WTC11 (cell line): Measurements from ENCODE around the gene STYK1. TPM values are rescaled to one million over a fixed set of nuclear protein-coding genes. Genes with fewer than 3 reads are reported as not detected.

Experiments used
- ATAC-seq: fragments of 200-7000 bp; cut with Tn5 transposase; 2 replicates; pipeline ENCODE4 v1.10.0; 2021; ENCODE audit warnings: mild to moderate bottlenecking, moderate library complexity
- CTCF ChIA-PET: fragments of 300-600 bp; sonication (Branson Sonifier 250); formaldehyde crosslinking; loops from one replicate; lab custom pipeline; 2021; ENCODE audit warnings: antibody characterized with exemption; lab: Charles Lee
- POLR2A ChIA-PET: fragments of 350-600 bp; sonication (Branson Sonifier 250); formaldehyde crosslinking; loops from one replicate; lab custom pipeline; 2021; ENCODE audit warnings: antibody characterized with exemption; lab: Charles Lee
- DNase-seq: peaks from one replicate; pipeline ENCODE4 v3.0.0; 2021; ENCODE audit warnings: low spot score
- H3K27ac Mint-ChIP-seq: 2 replicates; pipeline ENCODE4 v1.8.0; 2021; ENCODE audit warnings: mixed read lengths
- H3K27me3 Mint-ChIP-seq: 2 replicates; pipeline ENCODE4 v1.8.0; 2021; ENCODE audit warnings: low read depth, mild to moderate bottlenecking, moderate library complexity, mixed read lengths
- H3K36me3 Mint-ChIP-seq: 2 replicates; pipeline ENCODE4 v1.8.0; 2021; ENCODE audit warnings: mixed read lengths
- H3K4me1 Mint-ChIP-seq: 2 replicates; pipeline ENCODE4 v1.8.0; 2022; ENCODE audit warnings: mixed read lengths
- H3K4me3 Mint-ChIP-seq: 2 replicates; pipeline ENCODE4 v1.8.0; 2021; ENCODE audit warnings: mild to moderate bottlenecking, moderate library complexity, mixed read lengths
- H3K9me3 Mint-ChIP-seq: 2 replicates; pipeline ENCODE4 v1.8.0; 2021; ENCODE audit warnings: mixed read lengths
- ESRRA ChIP-seq: sonication (generic); formaldehyde crosslinking; IDR thresholded peaks from 2 replicates; pipeline ENCODE4 v1.8.1; 2022; ENCODE audit warnings: mild to moderate bottlenecking, missing genetic modification reagents, borderline replicate concordance
- GTF2I ChIP-seq: fragments of 250-450 bp; sonication (Bioruptor Pico); conservative IDR thresholded peaks from 2 replicates; pipeline ENCODE4 v1.4.0; 2021; ENCODE audit warnings: mild to moderate bottlenecking
- RELA ChIP-seq: sonication (generic); formaldehyde crosslinking; IDR thresholded peaks from 2 replicates; pipeline ENCODE4 v1.8.1; 2022; ENCODE audit warnings: missing genetic modification reagents, mild to moderate bottlenecking, borderline replicate concordance
- RORB ChIP-seq: fragments of 250-450 bp; sonication (Bioruptor Pico); IDR thresholded peaks from 2 replicates; pipeline ENCODE4 v1.9.0; 2021; ENCODE audit warnings: mild to moderate bottlenecking
- TEAD4 ChIP-seq: sonication (generic); formaldehyde crosslinking; IDR thresholded peaks from 2 replicates; pipeline ENCODE4 v1.8.0; 2022; ENCODE audit warnings: mild to moderate bottlenecking, missing genetic modification reagents
- total RNA-seq: library from RNA; stranded (reverse); gene quantifications from 3 replicates; pipeline ENCODE4 v1.2.3, GENCODE V29; 2021
- TF ChIP-seq, protein P1 (sequence below): sonication (generic); formaldehyde crosslinking; IDR thresholded peaks from 2 replicates; pipeline ENCODE4 v1.8.1; 2023; ENCODE audit warnings: mild to moderate bottlenecking, missing genetic modification reagents, borderline replicate concordance
- TF ChIP-seq, protein P2 (sequence below): sonication (generic); formaldehyde crosslinking; conservative IDR thresholded peaks from 2 replicates; pipeline ENCODE4 v1.8.1; 2023; ENCODE audit warnings: mild to moderate bottlenecking, low read depth, missing genetic modification reagents, moderate library complexity
- TF ChIP-seq, protein P3 (sequence below): sonication (generic); formaldehyde crosslinking; IDR thresholded peaks from 2 replicates; pipeline ENCODE4 v1.8.0; 2023; ENCODE audit warnings: missing genetic modification reagents, mild to moderate bottlenecking, borderline replicate concordance
- TF ChIP-seq, protein P4 (sequence below): sonication (generic); formaldehyde crosslinking; IDR thresholded peaks from 2 replicates; pipeline ENCODE4 v1.8.1; 2023; ENCODE audit warnings: mild to moderate bottlenecking, missing genetic modification reagents
- TF ChIP-seq, protein P5 (sequence below): sonication (generic); formaldehyde crosslinking; IDR thresholded peaks from 2 replicates; pipeline ENCODE4 v1.8.0; 2023; ENCODE audit warnings: mild to moderate bottlenecking, missing genetic modification reagents

Gene STYK1
- total RNA-seq, 1 experiment from 2014 or later = 1.6 TPM

DNA sequence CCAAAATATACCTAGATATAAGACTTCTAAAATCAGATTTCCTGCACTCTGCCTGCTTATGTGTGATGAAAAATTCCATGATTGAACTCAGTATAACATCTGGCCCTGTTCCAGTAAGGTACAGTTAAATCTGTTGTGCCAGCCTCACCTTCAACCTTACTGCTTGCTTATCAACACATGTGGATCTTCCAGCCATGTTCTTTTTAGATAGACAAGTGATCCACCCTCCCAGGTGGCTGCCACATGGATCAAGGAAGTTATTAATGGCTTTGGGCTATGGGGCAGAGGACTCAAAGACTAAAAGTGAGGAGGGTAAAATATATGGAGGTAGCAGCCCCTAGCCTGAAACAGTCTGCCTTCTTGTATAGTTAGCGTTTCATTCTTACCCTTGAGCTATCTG is 35.1 kb downstream of the STYK1 start:
- CTCF ChIA-PET = no interaction called here
- ATAC-seq = no peak
- Mint-ChIP-seq H3K4me1 (peaks cover 11% of the 10 kb centered on the region), H3K9me3 (no peaks in the 10 kb centered on the region), H3K4me3 (no peak overlapping the region), H3K27ac (no peak overlapping the region), H3K36me3 (no peaks in the 10 kb centered on the region), H3K27me3 (no peaks in the 10 kb centered on the region)
- no peak for TF ChIP-seq ESRRA
- TF ChIP-seq, protein P1, sequence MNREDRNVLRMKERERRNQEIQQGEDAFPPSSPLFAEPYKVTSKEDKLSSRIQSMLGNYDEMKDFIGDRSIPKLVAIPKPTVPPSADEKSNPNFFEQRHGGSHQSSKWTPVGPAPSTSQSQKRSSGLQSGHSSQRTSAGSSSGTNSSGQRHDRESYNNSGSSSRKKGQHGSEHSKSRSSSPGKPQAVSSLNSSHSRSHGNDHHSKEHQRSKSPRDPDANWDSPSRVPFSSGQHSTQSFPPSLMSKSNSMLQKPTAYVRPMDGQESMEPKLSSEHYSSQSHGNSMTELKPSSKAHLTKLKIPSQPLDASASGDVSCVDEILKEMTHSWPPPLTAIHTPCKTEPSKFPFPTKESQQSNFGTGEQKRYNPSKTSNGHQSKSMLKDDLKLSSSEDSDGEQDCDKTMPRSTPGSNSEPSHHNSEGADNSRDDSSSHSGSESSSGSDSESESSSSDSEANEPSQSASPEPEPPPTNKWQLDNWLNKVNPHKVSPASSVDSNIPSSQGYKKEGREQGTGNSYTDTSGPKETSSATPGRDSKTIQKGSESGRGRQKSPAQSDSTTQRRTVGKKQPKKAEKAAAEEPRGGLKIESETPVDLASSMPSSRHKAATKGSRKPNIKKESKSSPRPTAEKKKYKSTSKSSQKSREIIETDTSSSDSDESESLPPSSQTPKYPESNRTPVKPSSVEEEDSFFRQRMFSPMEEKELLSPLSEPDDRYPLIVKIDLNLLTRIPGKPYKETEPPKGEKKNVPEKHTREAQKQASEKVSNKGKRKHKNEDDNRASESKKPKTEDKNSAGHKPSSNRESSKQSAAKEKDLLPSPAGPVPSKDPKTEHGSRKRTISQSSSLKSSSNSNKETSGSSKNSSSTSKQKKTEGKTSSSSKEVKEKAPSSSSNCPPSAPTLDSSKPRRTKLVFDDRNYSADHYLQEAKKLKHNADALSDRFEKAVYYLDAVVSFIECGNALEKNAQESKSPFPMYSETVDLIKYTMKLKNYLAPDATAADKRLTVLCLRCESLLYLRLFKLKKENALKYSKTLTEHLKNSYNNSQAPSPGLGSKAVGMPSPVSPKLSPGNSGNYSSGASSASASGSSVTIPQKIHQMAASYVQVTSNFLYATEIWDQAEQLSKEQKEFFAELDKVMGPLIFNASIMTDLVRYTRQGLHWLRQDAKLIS (CRISPR knock-in tag) = no peak
- no peak for TF ChIP-seq GTF2I (CRISPR knock-in tag)
- TF ChIP-seq RELA = no peak
- TF ChIP-seq RORB (CRISPR knock-in tag) = no peak
- TF ChIP-seq, protein P2, sequence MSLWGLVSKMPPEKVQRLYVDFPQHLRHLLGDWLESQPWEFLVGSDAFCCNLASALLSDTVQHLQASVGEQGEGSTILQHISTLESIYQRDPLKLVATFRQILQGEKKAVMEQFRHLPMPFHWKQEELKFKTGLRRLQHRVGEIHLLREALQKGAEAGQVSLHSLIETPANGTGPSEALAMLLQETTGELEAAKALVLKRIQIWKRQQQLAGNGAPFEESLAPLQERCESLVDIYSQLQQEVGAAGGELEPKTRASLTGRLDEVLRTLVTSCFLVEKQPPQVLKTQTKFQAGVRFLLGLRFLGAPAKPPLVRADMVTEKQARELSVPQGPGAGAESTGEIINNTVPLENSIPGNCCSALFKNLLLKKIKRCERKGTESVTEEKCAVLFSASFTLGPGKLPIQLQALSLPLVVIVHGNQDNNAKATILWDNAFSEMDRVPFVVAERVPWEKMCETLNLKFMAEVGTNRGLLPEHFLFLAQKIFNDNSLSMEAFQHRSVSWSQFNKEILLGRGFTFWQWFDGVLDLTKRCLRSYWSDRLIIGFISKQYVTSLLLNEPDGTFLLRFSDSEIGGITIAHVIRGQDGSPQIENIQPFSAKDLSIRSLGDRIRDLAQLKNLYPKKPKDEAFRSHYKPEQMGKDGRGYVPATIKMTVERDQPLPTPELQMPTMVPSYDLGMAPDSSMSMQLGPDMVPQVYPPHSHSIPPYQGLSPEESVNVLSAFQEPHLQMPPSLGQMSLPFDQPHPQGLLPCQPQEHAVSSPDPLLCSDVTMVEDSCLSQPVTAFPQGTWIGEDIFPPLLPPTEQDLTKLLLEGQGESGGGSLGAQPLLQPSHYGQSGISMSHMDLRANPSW (CRISPR knock-in tag) = no peak
- TF ChIP-seq, protein P3, sequence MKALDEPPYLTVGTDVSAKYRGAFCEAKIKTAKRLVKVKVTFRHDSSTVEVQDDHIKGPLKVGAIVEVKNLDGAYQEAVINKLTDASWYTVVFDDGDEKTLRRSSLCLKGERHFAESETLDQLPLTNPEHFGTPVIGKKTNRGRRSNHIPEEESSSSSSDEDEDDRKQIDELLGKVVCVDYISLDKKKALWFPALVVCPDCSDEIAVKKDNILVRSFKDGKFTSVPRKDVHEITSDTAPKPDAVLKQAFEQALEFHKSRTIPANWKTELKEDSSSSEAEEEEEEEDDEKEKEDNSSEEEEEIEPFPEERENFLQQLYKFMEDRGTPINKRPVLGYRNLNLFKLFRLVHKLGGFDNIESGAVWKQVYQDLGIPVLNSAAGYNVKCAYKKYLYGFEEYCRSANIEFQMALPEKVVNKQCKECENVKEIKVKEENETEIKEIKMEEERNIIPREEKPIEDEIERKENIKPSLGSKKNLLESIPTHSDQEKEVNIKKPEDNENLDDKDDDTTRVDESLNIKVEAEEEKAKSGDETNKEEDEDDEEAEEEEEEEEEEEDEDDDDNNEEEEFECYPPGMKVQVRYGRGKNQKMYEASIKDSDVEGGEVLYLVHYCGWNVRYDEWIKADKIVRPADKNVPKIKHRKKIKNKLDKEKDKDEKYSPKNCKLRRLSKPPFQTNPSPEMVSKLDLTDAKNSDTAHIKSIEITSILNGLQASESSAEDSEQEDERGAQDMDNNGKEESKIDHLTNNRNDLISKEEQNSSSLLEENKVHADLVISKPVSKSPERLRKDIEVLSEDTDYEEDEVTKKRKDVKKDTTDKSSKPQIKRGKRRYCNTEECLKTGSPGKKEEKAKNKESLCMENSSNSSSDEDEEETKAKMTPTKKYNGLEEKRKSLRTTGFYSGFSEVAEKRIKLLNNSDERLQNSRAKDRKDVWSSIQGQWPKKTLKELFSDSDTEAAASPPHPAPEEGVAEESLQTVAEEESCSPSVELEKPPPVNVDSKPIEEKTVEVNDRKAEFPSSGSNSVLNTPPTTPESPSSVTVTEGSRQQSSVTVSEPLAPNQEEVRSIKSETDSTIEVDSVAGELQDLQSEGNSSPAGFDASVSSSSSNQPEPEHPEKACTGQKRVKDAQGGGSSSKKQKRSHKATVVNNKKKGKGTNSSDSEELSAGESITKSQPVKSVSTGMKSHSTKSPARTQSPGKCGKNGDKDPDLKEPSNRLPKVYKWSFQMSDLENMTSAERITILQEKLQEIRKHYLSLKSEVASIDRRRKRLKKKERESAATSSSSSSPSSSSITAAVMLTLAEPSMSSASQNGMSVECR (CRISPR knock-in tag) = no peak
- TF ChIP-seq TEAD4 (CRISPR knock-in tag) = no peak
- TF ChIP-seq, protein P4, sequence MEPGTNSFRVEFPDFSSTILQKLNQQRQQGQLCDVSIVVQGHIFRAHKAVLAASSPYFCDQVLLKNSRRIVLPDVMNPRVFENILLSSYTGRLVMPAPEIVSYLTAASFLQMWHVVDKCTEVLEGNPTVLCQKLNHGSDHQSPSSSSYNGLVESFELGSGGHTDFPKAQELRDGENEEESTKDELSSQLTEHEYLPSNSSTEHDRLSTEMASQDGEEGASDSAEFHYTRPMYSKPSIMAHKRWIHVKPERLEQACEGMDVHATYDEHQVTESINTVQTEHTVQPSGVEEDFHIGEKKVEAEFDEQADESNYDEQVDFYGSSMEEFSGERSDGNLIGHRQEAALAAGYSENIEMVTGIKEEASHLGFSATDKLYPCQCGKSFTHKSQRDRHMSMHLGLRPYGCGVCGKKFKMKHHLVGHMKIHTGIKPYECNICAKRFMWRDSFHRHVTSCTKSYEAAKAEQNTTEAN (CRISPR knock-in tag) = no peak
- TF ChIP-seq, protein P5, sequence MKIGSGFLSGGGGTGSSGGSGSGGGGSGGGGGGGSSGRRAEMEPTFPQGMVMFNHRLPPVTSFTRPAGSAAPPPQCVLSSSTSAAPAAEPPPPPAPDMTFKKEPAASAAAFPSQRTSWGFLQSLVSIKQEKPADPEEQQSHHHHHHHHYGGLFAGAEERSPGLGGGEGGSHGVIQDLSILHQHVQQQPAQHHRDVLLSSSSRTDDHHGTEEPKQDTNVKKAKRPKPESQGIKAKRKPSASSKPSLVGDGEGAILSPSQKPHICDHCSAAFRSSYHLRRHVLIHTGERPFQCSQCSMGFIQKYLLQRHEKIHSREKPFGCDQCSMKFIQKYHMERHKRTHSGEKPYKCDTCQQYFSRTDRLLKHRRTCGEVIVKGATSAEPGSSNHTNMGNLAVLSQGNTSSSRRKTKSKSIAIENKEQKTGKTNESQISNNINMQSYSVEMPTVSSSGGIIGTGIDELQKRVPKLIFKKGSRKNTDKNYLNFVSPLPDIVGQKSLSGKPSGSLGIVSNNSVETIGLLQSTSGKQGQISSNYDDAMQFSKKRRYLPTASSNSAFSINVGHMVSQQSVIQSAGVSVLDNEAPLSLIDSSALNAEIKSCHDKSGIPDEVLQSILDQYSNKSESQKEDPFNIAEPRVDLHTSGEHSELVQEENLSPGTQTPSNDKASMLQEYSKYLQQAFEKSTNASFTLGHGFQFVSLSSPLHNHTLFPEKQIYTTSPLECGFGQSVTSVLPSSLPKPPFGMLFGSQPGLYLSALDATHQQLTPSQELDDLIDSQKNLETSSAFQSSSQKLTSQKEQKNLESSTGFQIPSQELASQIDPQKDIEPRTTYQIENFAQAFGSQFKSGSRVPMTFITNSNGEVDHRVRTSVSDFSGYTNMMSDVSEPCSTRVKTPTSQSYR (CRISPR knock-in tag) = no peak
- POLR2A ChIA-PET = no interaction called here
- no peak for DNase-seq
